Thyroid gland (tissue), 4 donors: ENCODE results near the gene GNPNAT1. TPM values are rescaled to one million over a fixed set of nuclear protein-coding genes. Genes with fewer than 3 reads are reported as not detected.

ENCODE experiments used
- DNase-seq, 2 donors: peaks; one replicate each; pipeline ENCODE4 v3.0.0-alpha.2; 2019
- H3K27ac ChIP-seq, 3 donors: fragments of 200-600 bp; sonication (generic); 1 replicate in 2 of 3; 2 replicates in 1 of 3; pipeline ENCODE4 v1.5.1; 2016 to 2019; ENCODE audit warnings: mild to moderate bottlenecking in 1 of 3, moderate library complexity in 1 of 3
- H3K27me3 ChIP-seq: fragments of 200-600 bp; sonication (generic); one replicate; pipeline ENCODE4 v1.5.1; 2019
- H3K36me3 ChIP-seq, 2 donors: fragments of 200-600 bp; sonication (generic); one replicate each; pipeline ENCODE4 v1.5.1; 2016 to 2019
- H3K4me1 ChIP-seq, 2 donors: fragments of 200-600 bp; sonication (generic); one replicate each; pipeline ENCODE4 v1.5.1; 2017 to 2019
- H3K4me3 ChIP-seq, 3 donors: fragments of 200-600 bp; sonication (generic); replicated peaks in 1 of 3; 1 replicate in 2 of 3; 2 replicates in 1 of 3; pipeline ENCODE4 v1.5.1; 2016; ENCODE audit warnings: mild to moderate bottlenecking in 1 of 3
- H3K9me3 ChIP-seq: fragments of 200-600 bp; sonication (generic); one replicate; pipeline ENCODE4 v1.5.1; 2017
- CTCF ChIP-seq, 6 experiments: fragments of 200-600 bp in 3 of 6; fragments of 450-650 bp in 3 of 6; sonication (generic) in 3 of 6; IDR thresholded peaks; one replicate each; pipeline ENCODE4 v1.5.1; 2016 to 2019; ENCODE audit warnings: antibody characterized with exemption in 6 of 6, mild to moderate bottlenecking in 2 of 6, inconsistent platforms in 1 of 6, moderate library complexity in 1 of 6
- POLR2A ChIP-seq, 2 donors: fragments of 450-650 bp; IDR thresholded peaks; one replicate each; pipeline ENCODE4 v1.6.1; 2017; ENCODE audit warnings: antibody characterized with exemption in 2 of 2, mild to moderate bottlenecking in 2 of 2, moderate library complexity in 1 of 2
- WGBS, 2 donors: methylation state at CpG; one replicate each; pipeline ENCODE4 v1.1.5; 2017; 5-methylcytosine and 5-hydroxymethylcytosine counted together
- intact Hi-C: fragments of 100-400 bp; cut with DNase I; formaldehyde crosslinking; loops from one replicate; pipeline ENCODE4 v1.15.1; 2023
- total RNA-seq, 4 donors: library from RNA; depleted of rRNA; stranded (reverse); fragments of >200 nt; gene quantifications; one replicate each; pipeline ENCODE4 v1.2.3, GENCODE V29; 2016

Gene GNPNAT1
- total RNA-seq, 4 donors from 2014 or later: 10.3 to 11.7 (median 10.6) TPM

- intact Hi-C loops: no loop called here
- no peaks in the 10 kb centered on the region for H3K9me3 ChIP-seq
- DNase-seq: no peak
These were observed 8.2 kb downstream of the GNPNAT1 start for GRCh38 chr14:52783206-52783605.

DNA sequence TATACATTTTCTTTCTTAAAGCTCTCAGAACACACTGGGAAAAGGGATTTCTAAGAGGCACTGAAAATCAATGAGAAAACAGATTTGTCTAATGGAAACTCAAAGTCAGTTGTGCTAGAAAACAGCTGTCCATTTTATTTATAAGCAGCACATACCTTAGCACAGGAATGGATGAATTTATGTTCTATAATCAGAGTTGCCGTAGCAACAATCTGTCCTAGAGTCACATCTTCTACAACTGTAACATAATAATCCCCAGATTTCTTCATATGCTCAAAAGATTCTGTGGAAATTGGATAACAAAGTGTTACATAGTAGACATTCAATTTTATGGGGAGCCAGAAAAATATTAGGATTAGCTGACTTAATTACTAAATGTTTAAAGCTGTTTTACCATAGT, 9.8 kb downstream of the GNPNAT1 start:
- no peak overlapping the region for H3K27ac ChIP-seq
- H3K27me3 ChIP-seq: no peaks in the 10 kb centered on the region

More at GRCh38 chr14:52783206-52783605, 8.2 kb downstream of the GNPNAT1 start:
- TF ChIP-seq CTCF (IDR thresholded peaks at IDR 0.05): no peak
- no peak for TF ChIP-seq POLR2A (IDR thresholded peaks at IDR 0.05)
- H3K27ac ChIP-seq: no peak overlapping the region
- 88% methylated on average over 1 of the region's 1 CpG for WGBS, 2 donors
- no peaks in the 10 kb centered on the region for H3K27me3 ChIP-seq
- no peaks in the 10 kb centered on the region for H3K4me1 ChIP-seq
- H3K4me3 ChIP-seq: no peak overlapping the region
- H3K36me3 ChIP-seq: no peaks in the 10 kb centered on the region

DNA sequence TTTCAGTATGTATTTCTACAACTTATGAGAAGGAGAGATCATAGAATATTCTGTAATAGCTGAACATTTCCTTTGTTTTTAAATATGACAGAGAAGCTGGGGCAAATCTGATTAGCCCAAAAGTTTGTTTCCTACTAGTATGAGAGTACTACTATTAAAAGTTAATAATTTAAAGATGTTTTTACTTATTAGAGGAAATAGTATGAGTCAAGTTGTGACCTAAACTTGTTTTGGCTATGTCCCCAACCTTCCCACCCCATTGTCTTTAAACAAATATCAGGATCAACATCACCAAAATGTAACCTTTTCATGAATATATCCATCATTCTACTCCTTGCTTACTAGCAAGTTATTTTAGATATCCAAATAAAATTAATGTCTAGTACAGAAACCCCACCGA, 10.5 kb downstream of the GNPNAT1 start:
- TF ChIP-seq POLR2A (IDR thresholded peaks at IDR 0.05) (no peak), CTCF (IDR thresholded peaks at IDR 0.05) (no peak)
- Histone ChIP-seq H3K27me3 (no peaks in the 10 kb centered on the region), H3K4me3 (no peak overlapping the region), H3K9me3 (no peaks in the 10 kb centered on the region), H3K36me3 (peaks cover 0 to 4% of the 10 kb centered on the region in 2 donors), H3K27ac (no peak overlapping the region), H3K4me1 (no peaks in the 10 kb centered on the region)
- intact Hi-C loops: no loop called here
- DNase-seq: no peak
- WGBS, 2 donors: 94 to 95% methylated on average over 1 of the region's 1 CpG

More for the DNA sequence above, 9.8 kb downstream of the GNPNAT1 start:
- no peak overlapping the region for H3K4me3 ChIP-seq
- no peaks in the 10 kb centered on the region for H3K9me3 ChIP-seq
- intact Hi-C loops: no loop called here
- no peak for TF ChIP-seq POLR2A (IDR thresholded peaks at IDR 0.05)
- TF ChIP-seq CTCF (IDR thresholded peaks at IDR 0.05): no peak
- WGBS, 2 donors: 100% methylated on average over 1 of the region's 1 CpG
- no peak for DNase-seq
- peaks cover 0 to 4% of the 10 kb centered on the region in 2 donors for H3K36me3 ChIP-seq
- no peaks in the 10 kb centered on the region for H3K4me1 ChIP-seq

- WGBS, 2 donors: 92 to 94% methylated on average over 7 of the region's 7 CpGs
- no peak overlapping the region for H3K27ac ChIP-seq
- H3K9me3 ChIP-seq: no peaks in the 10 kb centered on the region
- H3K4me1 ChIP-seq: no peaks in the 10 kb centered on the region
- intact Hi-C loops: no loop called here
- no peak for TF ChIP-seq POLR2A (IDR thresholded peaks at IDR 0.05)
- H3K36me3 ChIP-seq: peaks cover 0 to 4% of the 10 kb centered on the region in 2 donors
- DNase-seq: no peak
- H3K4me3 ChIP-seq: no peak overlapping the region
- H3K27me3 ChIP-seq: no peaks in the 10 kb centered on the region
These were observed 12.7 kb downstream of the GNPNAT1 start for GRCh38 chr14:52778702-52779101.

GRCh38 chr14:52776816-52777215, 14.6 kb downstream of the GNPNAT1 start:
- intact Hi-C loops: no loop called here
- 88 to 91% methylated on average over 7 of the region's 7 CpGs for WGBS, 2 donors
- TF ChIP-seq CTCF (IDR thresholded peaks at IDR 0.05): no peak
- TF ChIP-seq POLR2A (IDR thresholded peaks at IDR 0.05): no peak
- DNase-seq: no peak
- no peaks in the 10 kb centered on the region for H3K4me1 ChIP-seq
- H3K27me3 ChIP-seq: no peaks in the 10 kb centered on the region
- no peak overlapping the region for H3K4me3 ChIP-seq
- H3K36me3 ChIP-seq: peaks cover 0 to 4% of the 10 kb centered on the region in 2 donors
- no peaks in the 10 kb centered on the region for H3K9me3 ChIP-seq
- H3K27ac ChIP-seq: no peak overlapping the region

DNA sequence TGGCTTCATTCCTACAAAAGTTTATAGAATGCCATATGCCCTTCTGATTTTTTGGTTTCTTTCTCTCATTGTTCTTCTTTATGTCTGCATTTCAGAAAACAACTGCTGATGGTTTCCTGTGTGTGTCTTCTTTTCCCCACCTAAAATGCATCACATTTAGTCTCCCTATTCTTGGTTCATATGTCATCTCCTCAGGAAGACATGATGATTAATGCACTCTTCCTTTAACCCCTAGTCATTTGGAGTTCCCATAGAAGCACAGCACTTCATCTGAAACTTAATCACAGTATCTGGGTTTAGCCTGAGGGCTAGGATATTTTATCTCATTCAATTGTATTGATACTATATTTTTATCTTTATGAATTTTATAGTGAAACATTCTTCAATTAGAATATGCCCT, 21.5 kb downstream of the GNPNAT1 start:
- intact Hi-C loops: no loop called here
- Histone ChIP-seq H3K4me1 (no peaks in the 10 kb centered on the region), H3K4me3 (no peak overlapping the region), H3K27ac (no peak overlapping the region), H3K27me3 (no peaks in the 10 kb centered on the region), H3K9me3 (no peaks in the 10 kb centered on the region), H3K36me3 (peaks cover 0 to 7% of the 10 kb centered on the region in 2 donors)
- TF ChIP-seq CTCF (IDR thresholded peaks at IDR 0.05) (no peak), POLR2A (IDR thresholded peaks at IDR 0.05) (no peak)
- no peak for DNase-seq
